ENCODE measurements around the gene CALML4. TPM values are rescaled to one million over a fixed set of nuclear protein-coding genes. Genes with fewer than 3 reads are reported as not detected.

Gene CALML4
- total RNA-seq, 2 experiments from 2014 or later = 6.9 to 7.3 TPM

DNA sequence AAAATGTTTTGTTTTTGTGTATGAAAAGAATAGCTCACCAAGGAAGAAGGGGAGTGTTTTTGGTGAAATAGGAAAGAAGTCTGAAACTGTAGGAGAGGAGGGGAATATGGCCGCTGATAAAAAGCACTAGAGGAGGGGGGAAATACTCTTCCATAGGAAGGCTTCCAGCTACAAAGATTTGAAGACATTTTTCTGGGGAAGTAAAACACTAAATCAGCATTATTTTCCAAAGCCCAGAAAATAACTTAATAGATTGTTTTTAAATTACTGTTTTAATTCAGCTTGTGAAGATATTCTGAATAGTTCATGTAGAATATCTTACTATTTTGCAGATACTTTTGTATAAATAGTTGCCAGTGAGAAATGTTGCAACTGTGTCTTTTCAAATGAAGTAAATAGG, 54.9 kb downstream of the CALML4 start:
- Mint-ChIP-seq H3K4me1 (ENCODE audit: low read depth) (peaks cover 15% of the 10 kb centered on the region), H3K27me3 (no peaks in the 10 kb centered on the region), H3K36me3 (ENCODE audit: low read depth) (peaks cover 31% of the 10 kb centered on the region), H3K4me3 (no peak overlapping the region), H3K27ac (no peak overlapping the region), H3K9me3 (no peaks in the 10 kb centered on the region)
- intact Hi-C loops (cut with micrococcal nuclease) = no loop called here
- no peak for TF ChIP-seq CTCF (IDR thresholded peaks at IDR 0.05)
- ChIA-PET CTCF (interaction anchor here (0.5 to 0.9 kb wide), 4 partner anchors 10 to 44 kb away, joined by 3 read pairs; no protein-coding TSS in a partner anchor), POLR2A (interaction anchor here (0.6 kb wide), 2 partner anchors 19 to 770 kb away, joined by 3 read pairs; no protein-coding TSS in a partner anchor)
- DNase-seq (no peak), ATAC-seq (no peak)

GRCh38 chr15:68149059-68149458, 56.1 kb downstream of the CALML4 start:
- Mint-ChIP-seq H3K27ac (no peak overlapping the region), H3K27me3 (no peaks in the 10 kb centered on the region), H3K36me3 (ENCODE audit: low read depth) (peaks cover 25% of the 10 kb centered on the region), H3K9me3 (no peaks in the 10 kb centered on the region), H3K4me1 (ENCODE audit: low read depth) (peaks cover 15% of the 10 kb centered on the region), H3K4me3 (no peak overlapping the region)
- no peak for TF ChIP-seq CTCF (IDR thresholded peaks at IDR 0.05)
- ChIA-PET POLR2A (no interaction called here), CTCF (interaction anchor here (0.8 kb wide), 1 partner anchor 286 kb away, joined by 4 read pairs; no protein-coding TSS in a partner anchor)
- no peak for ATAC-seq
- DNase-seq = no peak
- intact Hi-C loops (cut with micrococcal nuclease) = no loop called here

GRCh38 chr15:68148039-68148438, 57.1 kb downstream of the CALML4 start:
- no peak for DNase-seq
- no peak for TF ChIP-seq CTCF (IDR thresholded peaks at IDR 0.05)
- H3K27ac Mint-ChIP-seq = no peak overlapping the region
- intact Hi-C loops (cut with micrococcal nuclease) = no loop called here
- ATAC-seq = no peak
- ChIA-PET CTCF (interaction anchor here (0.8 kb wide), 1 partner anchor 285 kb away, joined by 4 read pairs; no protein-coding TSS in a partner anchor), POLR2A (interaction anchor here (0.6 kb wide), 1 partner anchor 1494 kb away, joined by 4 read pairs; no protein-coding TSS in a partner anchor)
- H3K27me3 Mint-ChIP-seq = no peaks in the 10 kb centered on the region
- H3K9me3 Mint-ChIP-seq = no peaks in the 10 kb centered on the region
- H3K4me3 Mint-ChIP-seq = no peak overlapping the region
- H3K36me3 Mint-ChIP-seq (ENCODE audit: low read depth) = peaks cover 22% of the 10 kb centered on the region
- peaks cover 17% of the 10 kb centered on the region for H3K4me1 Mint-ChIP-seq (ENCODE audit: low read depth)

DNA sequence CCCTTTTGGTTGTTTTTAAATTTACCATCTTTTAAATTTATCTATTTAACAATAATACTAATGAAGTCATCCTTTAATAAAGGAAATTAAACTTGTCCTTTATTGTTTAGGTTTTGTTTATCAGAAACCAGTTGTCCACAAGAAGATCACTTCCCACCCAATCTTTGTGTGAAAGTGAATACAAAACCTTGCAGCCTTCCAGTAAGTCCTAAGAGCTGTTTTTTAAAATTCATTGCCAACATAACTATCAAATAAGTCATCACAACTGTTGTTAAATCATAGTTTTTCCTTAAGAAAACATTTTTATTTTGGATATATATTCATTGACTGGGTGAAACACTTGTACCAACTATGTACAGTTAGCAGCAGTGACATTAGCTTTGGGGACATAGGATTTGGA, 59.4 kb downstream of the CALML4 start:
- Mint-ChIP-seq H3K9me3 (no peaks in the 10 kb centered on the region), H3K4me1 (ENCODE audit: low read depth) (peaks cover 13% of the 10 kb centered on the region), H3K36me3 (ENCODE audit: low read depth) (peaks cover 15% of the 10 kb centered on the region), H3K27ac (no peak overlapping the region), H3K4me3 (no peak overlapping the region), H3K27me3 (no peaks in the 10 kb centered on the region)
- ATAC-seq = no peak
- DNase-seq = no peak
- POLR2A ChIA-PET = no interaction called here
- CTCF ChIA-PET = interaction anchor here (1.1 kb wide), 1 partner anchor 92 kb away, joined by 3 read pairs; the partner anchor contains the start of gene PIAS1
- no peak for TF ChIP-seq CTCF (IDR thresholded peaks at IDR 0.05)
- intact Hi-C loops (cut with micrococcal nuclease) = no loop called here

- H3K4me3 Mint-ChIP-seq = no peak overlapping the region
- intact Hi-C loops (cut with micrococcal nuclease) = no loop called here
- peak overlapping the region; percentile 23 for H3K27ac Mint-ChIP-seq
- H3K27me3 Mint-ChIP-seq = no peaks in the 10 kb centered on the region
- no peak for TF ChIP-seq CTCF (IDR thresholded peaks at IDR 0.05)
- ATAC-seq = no peak
- H3K4me1 Mint-ChIP-seq (ENCODE audit: low read depth) = peaks cover 15% of the 10 kb centered on the region
- POLR2A ChIA-PET = interaction anchor here (0.5 kb wide), 1 partner anchor 69 kb away, joined by 4 read pairs; no protein-coding TSS in a partner anchor
- DNase-seq = no peak
- CTCF ChIA-PET = interaction anchor here (1.1 kb wide), 1 partner anchor 11 kb away, joined by 3 read pairs; no protein-coding TSS in a partner anchor
- H3K9me3 Mint-ChIP-seq = no peaks in the 10 kb centered on the region
- peaks cover 17% of the 10 kb centered on the region for H3K36me3 Mint-ChIP-seq (ENCODE audit: low read depth)
Measured at GRCh38 chr15:68143785-68144184, 61.3 kb downstream of the CALML4 start.

Measured in activated CD8-positive, alpha-beta T cell treated with anti-CD3 and anti-CD28 coated beads for 36 hours (primary cell).